Right atrium auricular region (tissue), 2 donors: Measurements from ENCODE around the gene PIMREG. TPM values are rescaled to one million over a fixed set of nuclear protein-coding genes. Genes with fewer than 3 reads are reported as not detected.

Experiments
- DNase-seq: peaks from one replicate; pipeline ENCODE4 v3.0.0-alpha.2; 2019; ENCODE audit warnings: low spot score
- H3K27ac ChIP-seq, 2 donors: fragments of 200-600 bp; sonication (generic); 1 replicate in 1 of 2; 2 replicates in 1 of 2; pipeline ENCODE4 v1.5.1; 2016 to 2019
- H3K27me3 ChIP-seq, 2 donors: fragments of 200-600 bp; sonication (generic); one replicate each; pipeline versions ENCODE4 v1.5.1 to v1.6.0; 2017 to 2019
- H3K36me3 ChIP-seq: fragments of 200-600 bp; sonication (generic); one replicate; pipeline ENCODE4 v1.5.1; 2016
- H3K4me1 ChIP-seq, 2 donors: fragments of 200-600 bp; sonication (generic); one replicate each; pipeline versions ENCODE4 v1.5.1 to v1.6.0; 2017 to 2019
- H3K4me3 ChIP-seq, 2 donors: fragments of 200-600 bp; sonication (generic); 1 replicate in 1 of 2; 2 replicates in 1 of 2; pipeline ENCODE4 v1.5.1; 2017 to 2019; ENCODE audit warnings: mild to moderate bottlenecking in 1 of 2, moderate library complexity in 1 of 2
- H3K9me3 ChIP-seq, 2 donors: fragments of 200-600 bp; sonication (generic); one replicate each; pipeline ENCODE4 v1.5.1; 2019
- CTCF ChIP-seq, 2 donors: fragments of 200-600 bp; sonication (generic); IDR thresholded peaks; one replicate each; pipeline ENCODE4 v1.5.1; 2019; ENCODE audit warnings: antibody characterized with exemption in 2 of 2
- total RNA-seq, 2 donors: library from RNA; depleted of rRNA; stranded (reverse); fragments of >200 nt; gene quantifications; one replicate each; pipeline ENCODE4 v1.1.0, GENCODE V29; 2016

The PIMREG gene
- total RNA-seq, 2 donors from 2014 or later: 0.93 TPM; not detected in 1

DNA sequence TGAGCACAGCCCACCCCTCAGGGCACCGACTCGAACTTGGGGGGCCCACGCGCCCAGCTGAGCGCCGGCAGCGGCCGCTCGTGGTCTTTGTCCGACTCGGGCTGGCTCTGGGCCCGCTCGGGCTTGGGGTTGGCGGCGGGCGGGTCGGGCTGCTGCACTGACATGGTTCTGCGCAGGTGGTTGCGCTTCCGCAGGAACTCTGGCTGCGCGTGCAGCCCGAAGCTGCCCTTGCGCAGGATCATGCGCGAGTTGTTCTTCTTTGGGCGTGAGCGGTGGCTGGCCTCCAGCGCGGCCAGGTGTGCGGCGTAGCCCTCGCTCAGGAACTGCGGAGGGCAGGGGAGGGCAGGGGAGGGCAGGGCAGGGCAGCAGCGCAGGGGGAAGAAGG lies 11.1 kb downstream of the PIMREG start:
- H3K4me1 ChIP-seq: peaks cover 0 to 9% of the 10 kb centered on the region in 2 donors
- DNase-seq: no peak
- no peak overlapping the region for H3K27ac ChIP-seq
- no peaks in the 10 kb centered on the region for H3K36me3 ChIP-seq
- no peak for TF ChIP-seq CTCF (IDR thresholded peaks at IDR 0.05)
- H3K4me3 ChIP-seq: peak overlapping the region; percentile 7 to 35
- H3K27me3 ChIP-seq: peaks cover 0 to 11% of the 10 kb centered on the region in 2 donors
- no peaks in the 10 kb centered on the region for H3K9me3 ChIP-seq

GRCh38 chr17:6456321-6456720 lies 12.1 kb downstream of the PIMREG start:
- Histone ChIP-seq H3K27me3 (peaks cover 0 to 11% of the 10 kb centered on the region in 2 donors), H3K9me3 (no peaks in the 10 kb centered on the region), H3K36me3 (no peaks in the 10 kb centered on the region), H3K4me1 (peaks cover 0 to 9% of the 10 kb centered on the region in 2 donors), H3K27ac (no peak overlapping the region), H3K4me3 (no peak overlapping the region)
- DNase-seq: no peak
- TF ChIP-seq CTCF (IDR thresholded peaks at IDR 0.05): no peak

GRCh38 chr17:6456914-6457687 lies 12.8 kb downstream of the PIMREG start:
- peaks cover 0 to 9% of the 10 kb centered on the region in 2 donors for H3K4me1 ChIP-seq
- H3K9me3 ChIP-seq: no peaks in the 10 kb centered on the region
- peaks cover 0 to 11% of the 10 kb centered on the region in 2 donors for H3K27me3 ChIP-seq
- H3K4me3 ChIP-seq: no peak overlapping the region
- TF ChIP-seq CTCF (IDR thresholded peaks at IDR 0.05): no peak
- no peaks in the 10 kb centered on the region for H3K36me3 ChIP-seq
- DNase-seq: no peak
- no peak overlapping the region for H3K27ac ChIP-seq

- Histone ChIP-seq H3K4me3 (no peak overlapping the region), H3K27ac (no peak overlapping the region), H3K4me1 (peaks cover 0 to 9% of the 10 kb centered on the region in 2 donors), H3K36me3 (no peaks in the 10 kb centered on the region), H3K27me3 (peaks cover 0 to 11% of the 10 kb centered on the region in 2 donors), H3K9me3 (no peaks in the 10 kb centered on the region)
- no peak for TF ChIP-seq CTCF (IDR thresholded peaks at IDR 0.05)
- DNase-seq: no peak
Measured at GRCh38 chr17:6457688-6458459, 13.6 kb downstream of the PIMREG start.

GRCh38 chr17:6458460-6458950 lies 14.2 kb downstream of the PIMREG start:
- Histone ChIP-seq H3K27ac (no peak overlapping the region), H3K4me1 (peaks cover 0 to 9% of the 10 kb centered on the region in 2 donors), H3K27me3 (peaks cover 0 to 11% of the 10 kb centered on the region in 2 donors), H3K36me3 (no peaks in the 10 kb centered on the region), H3K9me3 (no peaks in the 10 kb centered on the region), H3K4me3 (no peak overlapping the region)
- no peak for TF ChIP-seq CTCF (IDR thresholded peaks at IDR 0.05)
- no peak for DNase-seq
